Cardiac septum (tissue), 1 donor: ENCODE results near the gene LMF2. TPM values are rescaled to one million over a fixed set of nuclear protein-coding genes. Genes with fewer than 3 reads are reported as not detected.
"Not testable (repeated sequence)": the region's sequence is repeated elsewhere in the genome, so short reads cannot be mapped to it uniquely, and the experiment has no call there.

Experiments
- DNase-seq: peaks from one replicate; pipeline ENCODE4 v3.0.0-alpha.2; 2020; ENCODE audit warnings: low spot score
- intact Hi-C: fragments of 100-400 bp; cut with DNase I; formaldehyde crosslinking; loops from one replicate; pipeline ENCODE4 v1.14.0; 2022
- total RNA-seq: library from RNA; stranded (reverse); fragmentation: NEBNext Ultra II Directional; extraction: Animal tissue kit (Norgen Biotek cat#: 25700); gene quantifications from one replicate; pipeline ENCODE4 v1.2.1, GENCODE V29; 2021
- donor health status: DM: no; HTN: no; CAD: no.

The LMF2 gene
- total RNA-seq, 1 donor from 2014 or later = 28.7 TPM

- intact Hi-C loops = no loop called here
- DNase-seq = no peak
These were observed 32.9 kb upstream of the LMF2 start for GRCh38 chr22:50540381-50540780.

- intact Hi-C loops = no loop called here
These were observed 30.3 kb upstream of the LMF2 start for GRCh38 chr22:50537765-50538164.

GRCh38 chr22:50536226-50536625 lies 28.7 kb upstream of the LMF2 start:
- intact Hi-C loops = no loop called here

More at GRCh38 chr22:50537765-50538164, 30.3 kb upstream of the LMF2 start:
- DNase-seq = no peak

GRCh38 chr22:50535113-50535512 lies 27.6 kb upstream of the LMF2 start:
- no peak for DNase-seq
- intact Hi-C loops = no loop called here

More at GRCh38 chr22:50536226-50536625, 28.7 kb upstream of the LMF2 start:
- no peak for DNase-seq

GRCh38 chr22:50533856-50534711 lies 26.6 kb upstream of the LMF2 start:
- DNase-seq, intact Hi-C loops: not testable (repeated sequence)

DNA sequence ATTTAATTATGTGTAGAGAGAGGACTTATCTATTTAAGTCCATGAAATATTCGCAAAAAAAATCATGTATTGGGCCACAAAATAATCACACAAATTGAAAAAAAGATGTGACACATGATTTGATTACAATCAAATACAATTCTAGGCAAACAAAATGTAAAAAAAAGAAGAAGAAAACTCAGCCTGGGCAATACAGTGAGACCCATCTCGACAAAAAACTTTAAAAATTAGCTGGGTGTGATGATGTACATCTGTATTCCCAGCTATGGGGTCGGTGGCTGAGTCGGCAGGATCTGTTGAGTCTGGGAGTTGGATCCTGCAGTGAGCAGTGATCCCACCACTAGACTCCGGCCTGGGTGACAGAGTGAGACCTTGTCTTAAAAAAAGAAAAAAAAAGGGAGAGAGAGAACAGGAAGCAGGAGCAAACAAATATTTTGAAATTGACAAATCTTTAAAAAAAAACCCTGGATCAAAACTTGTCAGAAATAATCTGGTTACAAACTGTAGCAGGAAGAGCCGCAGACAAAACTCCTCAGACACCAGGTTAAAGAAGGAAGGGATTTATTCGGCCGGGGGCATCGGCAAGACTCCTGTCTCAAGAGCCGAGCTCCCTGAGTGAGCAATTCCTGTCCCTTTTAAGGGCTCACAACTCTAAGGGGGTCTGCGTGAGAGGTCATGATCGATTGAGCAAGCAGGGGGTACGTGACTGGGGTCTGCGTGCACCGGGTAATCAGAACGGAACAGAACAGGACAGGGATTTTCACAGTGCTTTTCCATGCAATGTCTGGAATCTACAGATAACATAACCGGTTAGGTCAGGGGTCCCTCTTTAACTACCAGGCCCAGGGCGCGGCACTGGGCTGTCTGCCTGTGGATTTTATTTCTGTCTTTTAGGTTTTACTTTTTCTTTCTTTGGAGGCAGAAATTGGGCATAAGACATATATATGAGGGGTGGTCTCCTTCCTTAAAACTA lies 25.6 kb upstream of the LMF2 start:
- no peak for DNase-seq
- intact Hi-C loops = no loop called here

DNA sequence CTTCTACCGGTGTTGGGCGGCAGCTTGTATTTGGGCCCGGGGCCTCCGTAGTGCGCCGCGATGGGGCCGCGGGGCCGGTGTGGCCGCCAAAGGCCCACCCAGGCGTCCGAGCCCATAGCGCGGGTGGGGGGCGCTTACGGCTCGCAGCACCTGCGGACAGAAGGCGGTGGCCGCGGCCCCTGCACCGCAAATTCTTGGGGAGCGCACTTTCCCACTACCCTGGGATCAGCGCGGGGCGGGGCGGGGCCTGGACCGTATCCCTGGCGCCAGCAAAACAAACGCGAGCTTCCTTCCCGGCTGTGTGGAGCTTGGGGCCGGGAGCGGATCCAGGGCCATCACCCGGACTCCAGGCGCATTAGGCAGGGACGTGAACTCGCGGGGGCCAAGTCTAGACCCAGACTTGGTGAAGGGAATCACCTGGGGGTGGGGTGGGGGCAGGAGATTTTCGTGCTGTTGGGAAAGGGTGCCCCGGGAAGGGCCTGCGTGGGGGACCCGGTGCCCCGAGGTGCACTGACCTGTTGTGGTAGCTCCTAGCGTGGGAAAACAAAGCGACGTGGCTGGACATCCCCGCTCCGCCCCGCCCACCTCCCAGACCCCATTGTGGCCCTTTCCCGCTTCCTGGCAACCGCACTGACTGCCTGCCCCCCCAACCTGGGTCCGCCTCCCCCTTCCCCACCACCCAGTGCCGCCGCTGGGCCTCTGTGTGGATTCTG lies 24.6 kb upstream of the LMF2 start:
- intact Hi-C loops = no loop called here
- DNase-seq = peak; percentile 91

- DNase-seq = no peak
- intact Hi-C loops = no loop called here
These were observed 24.1 kb upstream of the LMF2 start for GRCh38 chr22:50531546-50531961.

GRCh38 chr22:50530877-50531545 lies 23.5 kb upstream of the LMF2 start:
- intact Hi-C loops = no loop called here

GRCh38 chr22:50530580-50530876 lies 23.0 kb upstream of the LMF2 start:
- intact Hi-C loops = no loop called here
- no peak for DNase-seq

More at GRCh38 chr22:50530877-50531545, 23.5 kb upstream of the LMF2 start:
- peak; percentile 95 for DNase-seq

DNA sequence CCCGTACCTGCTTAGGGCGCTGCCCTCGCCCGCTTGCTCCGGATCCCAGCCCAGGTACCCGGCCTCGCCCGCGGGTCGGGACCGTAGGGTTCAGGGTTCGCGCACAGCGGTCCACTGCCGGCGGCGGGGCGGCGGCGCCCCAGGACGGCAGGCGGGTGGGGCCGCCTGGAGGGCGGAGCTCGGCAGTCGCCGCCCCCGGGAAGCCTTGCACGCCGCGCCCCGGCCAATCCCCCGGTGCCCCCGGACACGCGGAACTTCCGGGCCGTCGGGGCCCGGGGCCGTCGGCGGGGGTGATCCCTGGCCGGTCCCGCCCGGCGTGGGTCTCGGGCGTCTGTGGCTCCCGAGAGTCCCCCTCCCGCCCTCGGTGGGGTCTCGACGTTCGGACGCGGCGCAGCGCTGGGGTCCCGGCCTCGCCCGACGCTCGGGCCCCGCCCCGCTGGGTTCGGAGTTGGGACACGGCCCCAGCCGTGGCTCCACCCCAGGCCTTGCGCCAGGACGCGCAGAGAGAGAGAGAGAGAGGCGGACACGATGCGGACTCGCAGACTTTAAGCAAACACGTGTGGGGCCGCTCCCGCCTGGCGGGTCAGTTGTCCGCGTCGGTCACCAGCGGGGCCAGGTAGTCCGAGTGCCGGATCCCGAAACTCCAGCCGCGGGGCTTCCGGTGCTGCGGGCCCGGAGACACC lies 22.5 kb upstream of the LMF2 start, which contains the start of gene TYMP:
Gene TYMP, minus strand, starts transcription at position 116 of the 683 bp plus-strand sequence. CDS start 303 bp downstream, outside the sequence.
- intact Hi-C loops = loop anchor here (5.0 kb wide), 2 partner anchors 32 to 52 kb away; partner anchors contain the start of genes CHKB and SYCE3
- peak; percentile 94 for DNase-seq

- DNase-seq = peak; percentile 79
- intact Hi-C loops = loop anchor here (5.0 kb wide), 2 partner anchors 33 to 53 kb away; partner anchors contain the start of genes CHKB and SYCE3
These were observed 22.0 kb upstream of the LMF2 start for GRCh38 chr22:50529416-50529896.

DNA sequence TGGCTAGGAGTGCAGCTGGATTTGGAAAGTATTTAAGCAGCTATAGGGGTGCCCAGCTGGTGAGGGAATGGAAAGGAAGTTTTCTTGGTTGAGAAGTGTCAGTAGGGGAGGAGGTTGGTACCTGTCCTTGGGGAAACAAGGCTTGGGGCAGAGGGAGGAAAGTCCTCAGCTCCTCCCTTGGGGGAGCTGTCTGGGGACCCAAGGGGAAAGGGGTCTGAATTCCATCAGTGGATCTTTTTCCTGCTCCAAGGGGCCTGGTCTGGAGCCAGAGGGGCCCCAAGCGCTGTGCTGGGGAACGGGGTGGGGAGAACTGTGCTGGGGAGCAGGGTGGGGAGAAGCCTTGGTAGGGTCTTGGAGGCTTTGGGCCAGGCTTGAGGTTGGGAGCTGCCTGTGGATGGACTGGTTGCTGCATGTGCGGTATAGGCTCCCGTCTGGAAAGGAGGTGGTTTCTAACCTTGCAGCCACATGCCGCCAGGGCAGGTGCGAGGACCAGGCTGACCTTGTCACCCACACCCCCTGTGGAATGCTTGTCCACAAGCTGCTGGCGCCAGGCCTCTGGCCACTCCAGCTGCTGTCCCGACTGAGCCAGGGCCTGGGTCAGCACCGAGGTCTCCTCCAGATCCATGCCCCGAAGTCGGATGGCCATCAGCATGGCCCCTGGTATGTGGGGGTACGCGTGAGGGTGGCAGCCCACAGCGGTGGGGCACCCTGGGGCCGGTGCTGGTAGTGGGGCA lies 21.3 kb upstream of the LMF2 start:
- no peak for DNase-seq
- intact Hi-C loops = loop anchor here (5.0 kb wide), 2 partner anchors 33 to 53 kb away; partner anchors contain the start of genes CHKB and SYCE3

DNA sequence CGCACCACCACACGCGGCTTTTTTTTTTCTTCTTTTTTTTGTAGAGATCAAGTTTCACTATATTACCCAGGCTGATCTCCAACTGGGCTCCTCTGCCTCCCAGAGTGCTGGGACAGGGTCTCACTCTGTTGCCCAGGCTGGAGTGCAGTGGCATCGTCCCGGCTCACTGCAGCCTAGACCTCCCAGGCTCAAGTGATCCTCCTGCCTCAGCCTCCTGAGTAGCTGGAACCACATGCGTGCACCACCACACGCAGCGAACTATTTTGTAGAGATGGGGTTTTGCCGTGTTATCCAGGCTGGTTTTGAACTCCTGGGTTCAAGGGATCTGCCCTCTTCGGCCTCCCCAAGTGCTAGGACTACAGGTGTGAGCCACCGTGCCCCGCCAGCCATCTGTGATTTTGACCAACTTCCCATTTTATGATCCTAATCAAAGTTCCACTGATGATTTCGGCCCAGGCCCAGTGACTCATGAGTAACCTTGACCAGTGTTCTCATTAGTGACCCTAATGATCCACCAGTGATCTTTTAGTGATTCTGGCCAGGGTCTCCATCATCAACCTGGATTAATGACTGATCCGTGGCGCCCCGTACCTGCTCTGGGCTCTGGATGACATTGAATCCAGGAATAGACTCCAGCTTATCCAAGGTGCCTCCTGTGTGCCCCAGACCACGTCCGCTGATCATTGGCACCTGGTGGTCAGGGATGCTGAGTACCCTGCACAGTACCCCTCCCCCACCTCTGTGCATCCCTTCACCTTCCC lies 20.6 kb upstream of the LMF2 start:
- DNase-seq = no peak

GRCh38 chr22:50526834-50527801 lies 19.6 kb upstream of the LMF2 start:
- DNase-seq = peak; percentile 90
- intact Hi-C loops = loop anchor here (5.0 kb wide), 2 partner anchors 35 to 55 kb away; partner anchors contain the start of genes CHKB and SYCE3

More for the DNA sequence above, 20.6 kb upstream of the LMF2 start:
- intact Hi-C loops = loop anchor here (5.0 kb wide), 2 partner anchors 34 to 54 kb away; partner anchors contain the start of genes CHKB and SYCE3
